ENCODE measurements around the gene SNRPA1.

DNA sequence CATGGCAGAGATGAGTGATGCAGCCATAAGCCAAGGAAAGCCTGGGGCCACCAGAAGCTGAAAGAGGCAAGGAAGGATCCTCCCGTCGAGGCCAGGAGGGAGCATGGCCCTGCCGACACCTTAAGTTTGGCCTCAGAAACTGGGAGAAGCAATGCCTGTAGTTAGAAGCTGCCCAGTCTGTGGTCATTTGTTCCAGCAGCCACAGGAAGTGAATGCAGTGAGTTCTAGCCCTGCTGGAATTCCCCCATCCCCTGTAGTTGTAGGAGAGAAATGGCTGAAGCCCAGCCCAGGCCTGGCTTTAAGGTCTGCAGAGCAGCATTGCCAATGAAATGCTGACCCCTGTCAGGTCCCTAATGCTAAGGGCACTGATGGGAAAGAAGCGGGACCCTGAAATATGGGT, 31.0 kb downstream of the SNRPA1 start:
- TF ChIP-seq, protein P1, sequence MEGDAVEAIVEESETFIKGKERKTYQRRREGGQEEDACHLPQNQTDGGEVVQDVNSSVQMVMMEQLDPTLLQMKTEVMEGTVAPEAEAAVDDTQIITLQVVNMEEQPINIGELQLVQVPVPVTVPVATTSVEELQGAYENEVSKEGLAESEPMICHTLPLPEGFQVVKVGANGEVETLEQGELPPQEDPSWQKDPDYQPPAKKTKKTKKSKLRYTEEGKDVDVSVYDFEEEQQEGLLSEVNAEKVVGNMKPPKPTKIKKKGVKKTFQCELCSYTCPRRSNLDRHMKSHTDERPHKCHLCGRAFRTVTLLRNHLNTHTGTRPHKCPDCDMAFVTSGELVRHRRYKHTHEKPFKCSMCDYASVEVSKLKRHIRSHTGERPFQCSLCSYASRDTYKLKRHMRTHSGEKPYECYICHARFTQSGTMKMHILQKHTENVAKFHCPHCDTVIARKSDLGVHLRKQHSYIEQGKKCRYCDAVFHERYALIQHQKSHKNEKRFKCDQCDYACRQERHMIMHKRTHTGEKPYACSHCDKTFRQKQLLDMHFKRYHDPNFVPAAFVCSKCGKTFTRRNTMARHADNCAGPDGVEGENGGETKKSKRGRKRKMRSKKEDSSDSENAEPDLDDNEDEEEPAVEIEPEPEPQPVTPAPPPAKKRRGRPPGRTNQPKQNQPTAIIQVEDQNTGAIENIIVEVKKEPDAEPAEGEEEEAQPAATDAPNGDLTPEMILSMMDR (IDR thresholded peaks at IDR 0.05) = no peak
- no peak for TF ChIP-seq POLR2A (IDR thresholded peaks at IDR 0.05)
